Measurements from ENCODE around the gene TMEM37. TPM values are rescaled to one million over a fixed set of nuclear protein-coding genes. Genes with fewer than 3 reads are reported as not detected.

The TMEM37 gene
- total RNA-seq, 6 experiments from 2014 or later: not detected

DNA sequence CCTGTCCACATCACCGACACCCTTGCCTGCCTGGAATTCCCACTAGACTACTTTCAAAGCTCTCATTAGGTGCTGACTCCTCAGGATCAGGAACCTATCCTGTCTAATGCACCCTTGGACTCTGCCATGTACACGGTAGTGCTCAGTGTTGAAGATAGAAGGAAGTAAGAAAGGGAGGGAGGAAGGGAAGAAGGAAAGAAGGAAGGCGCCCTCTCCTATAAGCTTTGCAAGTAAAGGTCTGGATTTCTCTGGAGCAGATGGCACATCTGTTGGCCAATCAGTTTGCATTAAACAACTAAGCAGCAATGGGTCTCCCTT, 47.3 kb downstream of the TMEM37 start:
- Mint-ChIP-seq H3K9me3 (no peaks in the 10 kb centered on the region), H3K4me1 (ENCODE audit: low read depth) (no peaks in the 10 kb centered on the region), H3K27ac (no peak overlapping the region), H3K4me3 (no peak overlapping the region), H3K36me3 (ENCODE audit: low read depth) (no peaks in the 10 kb centered on the region), H3K27me3 (ENCODE audit: insufficient read depth) (peaks cover 23% of the 10 kb centered on the region)
- no peak for DNase-seq
- TF ChIP-seq, protein P1, sequence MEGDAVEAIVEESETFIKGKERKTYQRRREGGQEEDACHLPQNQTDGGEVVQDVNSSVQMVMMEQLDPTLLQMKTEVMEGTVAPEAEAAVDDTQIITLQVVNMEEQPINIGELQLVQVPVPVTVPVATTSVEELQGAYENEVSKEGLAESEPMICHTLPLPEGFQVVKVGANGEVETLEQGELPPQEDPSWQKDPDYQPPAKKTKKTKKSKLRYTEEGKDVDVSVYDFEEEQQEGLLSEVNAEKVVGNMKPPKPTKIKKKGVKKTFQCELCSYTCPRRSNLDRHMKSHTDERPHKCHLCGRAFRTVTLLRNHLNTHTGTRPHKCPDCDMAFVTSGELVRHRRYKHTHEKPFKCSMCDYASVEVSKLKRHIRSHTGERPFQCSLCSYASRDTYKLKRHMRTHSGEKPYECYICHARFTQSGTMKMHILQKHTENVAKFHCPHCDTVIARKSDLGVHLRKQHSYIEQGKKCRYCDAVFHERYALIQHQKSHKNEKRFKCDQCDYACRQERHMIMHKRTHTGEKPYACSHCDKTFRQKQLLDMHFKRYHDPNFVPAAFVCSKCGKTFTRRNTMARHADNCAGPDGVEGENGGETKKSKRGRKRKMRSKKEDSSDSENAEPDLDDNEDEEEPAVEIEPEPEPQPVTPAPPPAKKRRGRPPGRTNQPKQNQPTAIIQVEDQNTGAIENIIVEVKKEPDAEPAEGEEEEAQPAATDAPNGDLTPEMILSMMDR (IDR thresholded peaks at IDR 0.05): no peak

DNA sequence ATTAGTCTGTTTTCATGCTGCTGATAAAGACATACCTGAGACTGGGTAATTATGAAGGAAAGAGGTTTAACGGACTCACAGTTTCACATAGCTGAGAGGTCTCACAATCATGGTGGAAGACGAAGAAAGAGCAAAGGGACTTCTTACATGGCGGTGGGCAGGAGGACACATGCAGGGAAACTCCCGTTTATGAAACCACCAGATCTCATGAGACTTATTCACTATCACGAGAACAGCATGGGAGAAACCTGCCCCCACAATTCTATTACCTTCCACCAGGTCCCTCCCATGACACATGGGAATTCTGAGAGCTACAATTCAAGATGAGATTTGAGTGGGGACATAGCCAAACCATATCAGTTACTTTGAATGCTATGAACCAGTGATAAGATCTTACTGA, 48.5 kb downstream of the TMEM37 start:
- Mint-ChIP-seq H3K27ac (no peak overlapping the region), H3K4me3 (no peak overlapping the region), H3K9me3 (no peaks in the 10 kb centered on the region), H3K36me3 (ENCODE audit: low read depth) (no peaks in the 10 kb centered on the region), H3K27me3 (ENCODE audit: insufficient read depth) (peaks cover 31% of the 10 kb centered on the region), H3K4me1 (ENCODE audit: low read depth) (no peaks in the 10 kb centered on the region)
- TF ChIP-seq, protein P1 (IDR thresholded peaks at IDR 0.05): no peak
- no peak for DNase-seq

DNA sequence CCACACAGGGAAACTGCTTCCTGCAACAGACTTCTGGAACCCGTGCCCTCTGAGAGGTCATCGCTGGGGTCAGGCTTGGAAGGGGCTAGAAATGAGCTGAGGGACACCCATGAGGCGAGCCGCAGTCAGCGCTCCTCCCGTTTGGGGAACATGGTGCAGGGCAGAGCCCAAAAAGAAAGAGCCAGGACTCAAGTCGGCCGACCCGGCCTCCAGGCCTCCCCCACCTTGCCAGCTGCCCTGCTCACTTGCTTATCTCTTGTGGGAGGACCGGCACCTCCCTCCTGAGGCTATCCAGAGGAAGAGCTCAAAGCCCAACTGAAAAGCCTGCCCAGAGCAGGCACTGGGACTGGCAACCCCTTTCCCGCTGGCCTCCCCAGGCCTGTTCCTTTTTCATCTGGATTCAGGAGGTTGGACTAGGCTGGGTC, 49.1 kb downstream of the TMEM37 start:
- Mint-ChIP-seq H3K36me3 (ENCODE audit: low read depth) (no peaks in the 10 kb centered on the region), H3K27me3 (ENCODE audit: insufficient read depth) (peaks cover 33% of the 10 kb centered on the region), H3K27ac (no peak overlapping the region), H3K4me1 (ENCODE audit: low read depth) (no peaks in the 10 kb centered on the region), H3K9me3 (no peaks in the 10 kb centered on the region), H3K4me3 (no peak overlapping the region)
- no peak for DNase-seq
- TF ChIP-seq, protein P1 (IDR thresholded peaks at IDR 0.05): no peak

DNA sequence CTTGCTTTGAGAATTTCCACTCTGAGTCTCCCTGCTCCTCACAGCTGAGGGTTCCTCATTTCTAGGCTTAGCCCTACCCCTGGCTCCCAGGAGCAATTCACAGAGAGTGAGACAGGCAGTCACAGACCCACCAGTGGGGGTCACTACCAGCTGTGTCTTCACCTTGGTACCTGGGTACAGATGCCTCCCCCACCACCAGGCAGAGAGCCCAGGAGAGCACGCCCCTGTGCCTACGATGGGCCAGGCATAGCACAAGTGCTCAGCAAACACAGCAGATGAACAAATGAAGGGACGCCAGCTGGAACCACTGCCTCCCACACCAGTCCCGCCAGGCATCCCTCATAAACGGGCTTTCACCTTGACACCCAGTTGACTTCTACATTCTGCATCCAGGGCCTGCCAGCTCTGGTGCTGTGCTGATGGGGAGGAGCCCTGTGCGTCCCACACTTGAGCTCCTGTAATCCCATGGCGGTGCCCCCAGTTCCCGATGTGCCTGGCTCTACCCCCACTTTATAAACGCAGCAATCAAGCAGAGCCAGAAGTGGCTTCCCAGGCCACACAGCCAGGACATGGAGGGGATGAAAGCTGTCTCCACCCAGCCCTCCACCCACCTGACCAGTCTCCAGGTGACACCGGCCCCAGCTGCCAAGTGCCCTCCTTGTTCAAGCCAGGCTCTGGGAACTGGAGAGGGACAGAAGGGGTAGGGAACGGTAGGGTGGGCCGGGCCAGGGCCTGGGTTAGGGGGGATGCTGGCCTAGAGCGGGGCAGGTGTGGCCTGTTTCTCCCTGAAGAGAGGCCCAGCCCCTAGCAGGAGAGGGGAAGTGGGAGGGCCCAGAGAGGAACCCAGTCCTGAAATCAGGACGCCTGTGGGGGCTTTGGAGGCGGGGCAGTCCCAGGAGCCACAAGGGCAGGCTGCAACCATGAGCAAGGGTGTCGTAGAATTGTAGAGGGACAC, 50.1 kb downstream of the TMEM37 start:
- Mint-ChIP-seq H3K4me3 (no peak overlapping the region), H3K36me3 (ENCODE audit: low read depth) (no peaks in the 10 kb centered on the region), H3K27me3 (ENCODE audit: insufficient read depth) (peaks cover 36% of the 10 kb centered on the region), H3K27ac (no peak overlapping the region), H3K9me3 (no peaks in the 10 kb centered on the region), H3K4me1 (ENCODE audit: low read depth) (no peaks in the 10 kb centered on the region)
- DNase-seq: no peak
- TF ChIP-seq, protein P1 (IDR thresholded peaks at IDR 0.05): no peak

DNA sequence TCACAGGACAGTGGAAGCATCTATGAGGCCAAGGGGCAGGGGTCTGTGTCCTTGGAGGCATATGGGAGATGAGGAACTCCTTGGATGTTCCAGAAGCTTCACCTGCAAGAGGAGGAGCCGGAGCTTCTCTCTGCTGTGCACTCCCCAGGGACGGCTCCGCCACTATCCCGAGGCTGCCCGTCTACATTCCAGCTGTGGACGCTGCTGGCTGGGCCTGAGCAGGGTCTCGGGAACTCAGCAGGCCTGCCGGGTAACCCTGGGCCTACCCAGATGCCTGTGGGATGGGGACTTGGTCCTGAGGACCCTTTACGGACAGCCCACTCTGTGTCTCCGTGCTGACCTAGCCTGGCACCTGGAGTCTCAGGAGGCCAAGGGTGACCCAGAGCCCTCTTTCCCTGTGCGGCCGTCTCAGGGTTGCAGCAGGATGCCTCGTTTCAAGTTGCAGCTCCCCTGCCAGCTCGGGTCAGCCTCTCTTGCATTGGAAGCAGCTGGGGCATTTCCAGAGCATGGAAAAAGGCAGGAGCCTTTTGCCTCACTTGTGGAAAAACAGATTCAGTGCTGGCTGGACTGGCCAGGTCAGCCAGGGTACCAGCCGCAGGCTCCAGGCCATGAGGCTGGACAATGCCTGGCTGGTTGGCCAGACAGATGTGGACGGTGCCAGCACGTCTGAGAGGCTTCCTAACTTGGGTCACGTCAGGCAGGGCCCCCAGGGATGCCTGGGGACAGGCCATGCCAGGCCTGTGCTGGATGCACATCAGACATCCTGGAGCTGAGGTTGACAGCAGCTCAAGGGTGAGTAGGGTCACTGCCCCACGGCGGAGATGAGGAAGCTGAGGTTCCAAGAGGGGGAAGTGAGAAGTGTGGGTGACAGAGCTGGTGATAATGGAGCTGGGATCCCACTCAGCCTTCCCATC, 51.1 kb downstream of the TMEM37 start:
- Mint-ChIP-seq H3K9me3 (no peaks in the 10 kb centered on the region), H3K27me3 (ENCODE audit: insufficient read depth) (peaks cover 31% of the 10 kb centered on the region), H3K4me3 (no peak overlapping the region), H3K4me1 (ENCODE audit: low read depth) (no peaks in the 10 kb centered on the region), H3K36me3 (ENCODE audit: low read depth) (no peaks in the 10 kb centered on the region), H3K27ac (no peak overlapping the region)
- TF ChIP-seq, protein P1 (IDR thresholded peaks at IDR 0.05): no peak
- DNase-seq: no peak
